CD4-positive, alpha-beta T cell treated with Interleukin-1 beta for 1 hour (primary cell): ENCODE data around the gene LRRC53.

Experiments used
- DNase-seq, 2 donors: peaks; one replicate each; pipeline ENCODE4 v3.0.0-alpha.2; 2020 to 2022

LRRC53 gene

GRCh38 chr1:74512170-74512915 is at the start of gene LRRC53:
Gene LRRC53, minus strand, starts transcription at chr1:74512611. Its CDS starts 29,262 bp downstream, at chr1:74483349.
- no peak for DNase-seq

- DNase-seq: no peak
Observed at GRCh38 chr1:74549932-74550331, 37.5 kb upstream of the LRRC53 start.

- no peak for DNase-seq
Observed at GRCh38 chr1:74548961-74549750, 36.7 kb upstream of the LRRC53 start.

- DNase-seq: no peak
Observed at GRCh38 chr1:74545821-74546220, 33.4 kb upstream of the LRRC53 start.

GRCh38 chr1:74534241-74534640 is 21.8 kb upstream of the LRRC53 start:
- no peak for DNase-seq

GRCh38 chr1:74531796-74532195 is 19.4 kb upstream of the LRRC53 start:
- DNase-seq: no peak

GRCh38 chr1:74530892-74531291 is 18.5 kb upstream of the LRRC53 start:
- no peak for DNase-seq

- DNase-seq: no peak
Observed at GRCh38 chr1:74528123-74528522, 15.7 kb upstream of the LRRC53 start.

- no peak for DNase-seq
Observed at GRCh38 chr1:74526708-74527107, 14.3 kb upstream of the LRRC53 start.

GRCh38 chr1:74523873-74524480 is 11.6 kb upstream of the LRRC53 start:
- no peak for DNase-seq

GRCh38 chr1:74522148-74522547 is 9.7 kb upstream of the LRRC53 start:
- no peak for DNase-seq

- no peak for DNase-seq
Observed at GRCh38 chr1:74517599-74518051, 5.2 kb upstream of the LRRC53 start.

GRCh38 chr1:74513411-74514300 is 1.2 kb upstream of the LRRC53 start:
- no peak for DNase-seq

- no peak for DNase-seq
Observed at GRCh38 chr1:74508449-74508848, 4.0 kb downstream of the LRRC53 start.

- no peak for DNase-seq
Observed at GRCh38 chr1:74505928-74506710, 6.3 kb downstream of the LRRC53 start.

GRCh38 chr1:74504933-74505512 is 7.4 kb downstream of the LRRC53 start:
- no peak for DNase-seq

- DNase-seq: peak in 1 of 2 donors; percentile 27
Observed at GRCh38 chr1:74504125-74504932, 8.1 kb downstream of the LRRC53 start.

GRCh38 chr1:74502858-74503257 is 9.6 kb downstream of the LRRC53 start:
- DNase-seq: no peak

- DNase-seq: no peak
Observed at GRCh38 chr1:74502432-74502831, 10.0 kb downstream of the LRRC53 start.

GRCh38 chr1:74498901-74499300 is 13.5 kb downstream of the LRRC53 start:
- no peak for DNase-seq

- no peak for DNase-seq
Observed at GRCh38 chr1:74496669-74497068, 15.7 kb downstream of the LRRC53 start.
